Smooth muscle cell (in vitro differentiated cells): ENCODE data around the gene TMEM213. TPM values are rescaled to one million over a fixed set of nuclear protein-coding genes. Genes with fewer than 3 reads are reported as not detected.

ENCODE experiments used
- DNase-seq: peaks from one replicate; lab custom pipeline; 2025; ENCODE audit not compliant: unreplicated experiment; lab: John Stamatoyannopoulos, UW
- H2AFZ ChIP-seq: fragments of 200-600 bp; sonication (generic); 2 replicates; pipeline ENCODE4 v1.6.0; 2016; ENCODE audit warnings: antibody characterized with exemption, low read depth, mild to moderate bottlenecking
- H3F3A ChIP-seq: fragments of 200-600 bp; sonication (generic); 2 replicates; pipeline ENCODE4 v1.6.0; 2017; ENCODE audit warnings: antibody characterized with exemption, low read depth
- H3K27ac ChIP-seq: fragments of 200-600 bp; sonication (generic); 2 replicates; pipeline ENCODE4 v1.5.1; 2016; ENCODE audit warnings: low read depth, mild to moderate bottlenecking
- H3K27me3 ChIP-seq: fragments of 200-600 bp; sonication (generic); 2 replicates; pipeline ENCODE4 v1.6.1; 2016; ENCODE audit warnings: low read depth, mild to moderate bottlenecking
- H3K36me3 ChIP-seq: fragments of 200-600 bp; sonication (generic); 2 replicates; pipeline ENCODE4 v1.5.1; 2016; ENCODE audit warnings: low read depth
- H3K4me1 ChIP-seq: fragments of 200-600 bp; sonication (generic); 2 replicates; pipeline ENCODE4 v1.5.1; 2016; ENCODE audit warnings: low read depth
- H3K4me2 ChIP-seq: fragments of 200-600 bp; sonication (generic); 2 replicates; pipeline ENCODE4 v1.6.0; 2016; ENCODE audit warnings: mild to moderate bottlenecking
- H3K4me3 ChIP-seq: fragments of 200-600 bp; sonication (generic); 2 replicates; pipeline ENCODE4 v1.5.1; 2016; ENCODE audit warnings: mild to moderate bottlenecking
- H3K79me2 ChIP-seq: fragments of 200-600 bp; sonication (generic); 2 replicates; pipeline ENCODE4 v1.6.0; 2016; ENCODE audit warnings: low read depth, mild to moderate bottlenecking
- H3K9ac ChIP-seq: fragments of 200-600 bp; sonication (generic); 2 replicates; pipeline ENCODE4 v1.6.0; 2016; ENCODE audit warnings: low read depth
- H3K9me3 ChIP-seq: fragments of 200-600 bp; sonication (generic); replicated peaks from 2 replicates; pipeline ENCODE4 v1.5.1; 2016; ENCODE audit warnings: low read depth
- H4K20me1 ChIP-seq: fragments of 200-600 bp; sonication (generic); 2 replicates; pipeline ENCODE4 v1.6.0; 2016; ENCODE audit warnings: low read depth
- WGBS: methylation state at CpG from one replicate; pipeline ENCODE4 v1.1.7; 2016; ENCODE audit warnings: low lambda C conversion rate; 5-methylcytosine and 5-hydroxymethylcytosine counted together
- polyA plus RNA-seq: library from polyadenylated mRNA; unstranded; fragments of >200 nt; fragmentation: Nextera tagmentation; extraction: Ambion mirVana; gene quantifications from 2 replicates; pipeline ENCODE4 v1.2.1, GENCODE V29; 2016
- total RNA-seq: library from RNA; depleted of rRNA; stranded (reverse); fragments of >200 nt; gene quantifications from 2 replicates; pipeline ENCODE4 v1.2.3, GENCODE V29; 2014
- TF ChIP-seq, protein P1 (sequence below): fragments of 200-600 bp; sonication (generic); IDR thresholded peaks from 2 replicates; pipeline ENCODE4 v1.5.1; 2017; ENCODE audit warnings: borderline replicate concordance, mild to moderate bottlenecking, antibody characterized with exemption; ENCODE audit not compliant: insufficient read depth, poor library complexity, severe bottlenecking

TMEM213 gene
- total and polyA plus RNA-seq, 2 experiments from 2014 or later: not detected

DNA sequence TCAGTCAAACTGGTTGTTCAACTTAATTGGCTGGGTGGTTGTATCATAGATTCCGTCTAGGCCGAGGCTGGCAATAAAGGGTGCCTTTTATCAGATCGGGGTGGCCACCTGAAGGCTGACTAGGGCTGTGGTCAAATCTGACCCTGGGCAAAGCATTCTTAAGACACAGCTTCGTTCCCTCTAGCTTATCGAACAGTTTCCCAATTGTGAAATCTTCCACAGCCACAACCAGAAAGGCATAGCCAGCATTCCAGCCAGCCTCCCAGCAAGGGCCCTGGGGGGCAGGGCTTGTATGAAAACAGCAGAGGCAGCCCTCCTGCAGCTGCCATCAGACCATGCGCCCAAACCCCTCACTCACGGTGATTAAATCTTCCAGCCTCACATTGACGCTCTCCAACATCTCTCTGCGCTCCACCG lies 42.5 kb upstream of the TMEM213 start:
- H4K20me1 ChIP-seq: no peaks in the 10 kb centered on the region
- no peaks in the 10 kb centered on the region for H3K27me3 ChIP-seq
- TF ChIP-seq, protein P1, sequence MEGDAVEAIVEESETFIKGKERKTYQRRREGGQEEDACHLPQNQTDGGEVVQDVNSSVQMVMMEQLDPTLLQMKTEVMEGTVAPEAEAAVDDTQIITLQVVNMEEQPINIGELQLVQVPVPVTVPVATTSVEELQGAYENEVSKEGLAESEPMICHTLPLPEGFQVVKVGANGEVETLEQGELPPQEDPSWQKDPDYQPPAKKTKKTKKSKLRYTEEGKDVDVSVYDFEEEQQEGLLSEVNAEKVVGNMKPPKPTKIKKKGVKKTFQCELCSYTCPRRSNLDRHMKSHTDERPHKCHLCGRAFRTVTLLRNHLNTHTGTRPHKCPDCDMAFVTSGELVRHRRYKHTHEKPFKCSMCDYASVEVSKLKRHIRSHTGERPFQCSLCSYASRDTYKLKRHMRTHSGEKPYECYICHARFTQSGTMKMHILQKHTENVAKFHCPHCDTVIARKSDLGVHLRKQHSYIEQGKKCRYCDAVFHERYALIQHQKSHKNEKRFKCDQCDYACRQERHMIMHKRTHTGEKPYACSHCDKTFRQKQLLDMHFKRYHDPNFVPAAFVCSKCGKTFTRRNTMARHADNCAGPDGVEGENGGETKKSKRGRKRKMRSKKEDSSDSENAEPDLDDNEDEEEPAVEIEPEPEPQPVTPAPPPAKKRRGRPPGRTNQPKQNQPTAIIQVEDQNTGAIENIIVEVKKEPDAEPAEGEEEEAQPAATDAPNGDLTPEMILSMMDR: no peak
- no peaks in the 10 kb centered on the region for H3K79me2 ChIP-seq
- 43% methylated on average over 10 of the region's 10 CpGs for WGBS
- H3K4me2 ChIP-seq: peak overlapping the region; percentile 8
- peaks cover 7% of the 10 kb centered on the region for H3K4me1 ChIP-seq
- DNase-seq: no peak
- H3K9ac ChIP-seq: no peak overlapping the region
- H2AFZ ChIP-seq: no peak overlapping the region
- H3K9me3 ChIP-seq: no peaks in the 10 kb centered on the region
- no peak overlapping the region for H3K27ac ChIP-seq
- H3K4me3 ChIP-seq: no peak overlapping the region
- no peaks in the 10 kb centered on the region for H3K36me3 ChIP-seq
- H3F3A ChIP-seq: no peaks in the 10 kb centered on the region

DNA sequence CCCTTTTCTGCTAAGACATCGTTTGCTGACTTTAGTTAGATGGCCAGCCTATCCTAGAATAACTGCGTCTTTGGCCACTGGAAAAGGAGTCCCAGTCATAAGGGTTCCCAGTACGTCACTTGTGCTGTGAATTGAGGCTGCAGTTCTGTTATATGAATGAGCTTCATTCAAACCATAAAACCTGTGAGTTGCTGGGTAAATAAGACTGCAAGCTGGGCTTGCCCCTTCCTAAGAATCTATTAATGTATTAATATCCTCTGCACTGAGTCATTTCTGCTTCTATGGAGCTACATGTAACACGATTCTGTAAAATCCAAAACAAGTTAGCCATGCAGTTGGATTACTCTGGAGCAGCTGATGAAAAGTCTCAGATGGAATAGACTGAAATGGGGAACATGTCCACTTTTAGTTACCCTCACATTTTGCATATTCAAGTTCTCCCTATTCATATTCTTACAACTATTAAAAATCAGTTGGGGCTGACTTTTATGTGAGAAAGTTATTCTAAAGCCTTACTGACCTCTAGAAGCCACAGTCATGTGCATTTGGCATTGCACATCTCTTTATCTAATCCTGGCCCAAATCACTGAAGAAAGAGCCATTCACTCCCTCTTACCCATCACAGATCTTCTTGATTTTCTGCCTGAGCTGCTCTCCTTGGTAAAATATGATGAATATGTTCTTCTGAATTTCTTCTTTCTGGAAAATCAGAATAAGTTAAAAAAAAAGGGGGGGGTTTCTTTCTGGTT lies 41.8 kb upstream of the TMEM213 start:
- H3K4me1 ChIP-seq: peaks cover 7% of the 10 kb centered on the region
- DNase-seq: no peak
- peak overlapping the region; percentile 8 for H3K4me2 ChIP-seq
- no peak overlapping the region for H3K4me3 ChIP-seq
- H3K79me2 ChIP-seq: no peaks in the 10 kb centered on the region
- no peaks in the 10 kb centered on the region for H4K20me1 ChIP-seq
- H3K9me3 ChIP-seq: no peaks in the 10 kb centered on the region
- no peaks in the 10 kb centered on the region for H3K36me3 ChIP-seq
- no peak overlapping the region for H2AFZ ChIP-seq
- no peak overlapping the region for H3K27ac ChIP-seq
- TF ChIP-seq, protein P1: no peak
- H3K27me3 ChIP-seq: no peaks in the 10 kb centered on the region
- H3K9ac ChIP-seq: no peak overlapping the region
- WGBS: 72% methylated on average over 4 of the region's 4 CpGs
- no peaks in the 10 kb centered on the region for H3F3A ChIP-seq

DNA sequence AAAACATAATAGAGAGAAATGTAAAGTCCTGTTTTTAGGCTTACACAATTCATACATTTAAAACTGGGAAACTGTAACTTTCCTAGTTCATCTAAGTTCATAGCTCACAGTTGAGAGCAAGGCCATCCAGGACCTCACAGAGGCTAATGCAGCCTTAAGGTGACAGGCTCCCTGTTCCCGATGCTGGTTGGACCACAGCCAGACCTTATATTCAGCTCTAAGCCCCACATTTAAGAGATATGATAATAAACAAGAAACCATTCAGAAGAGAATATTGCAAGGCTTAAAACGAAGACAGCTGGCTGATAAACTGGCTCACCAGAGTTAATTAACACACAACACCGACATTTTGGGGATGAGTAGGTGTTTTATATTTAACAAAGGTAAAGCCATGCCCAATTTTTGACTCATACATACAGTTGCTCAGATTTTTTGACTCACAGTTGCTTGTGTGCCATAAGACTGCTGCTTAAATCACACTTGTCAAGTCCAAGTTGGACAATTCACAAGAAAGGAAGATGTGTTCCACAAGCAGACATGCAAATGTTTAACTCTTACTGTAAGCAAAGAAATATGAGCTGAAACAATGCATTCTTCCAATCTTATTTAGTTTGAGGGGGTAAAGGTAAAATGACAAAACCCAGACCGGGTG lies 41.1 kb upstream of the TMEM213 start:
- Histone ChIP-seq H3K27me3 (no peaks in the 10 kb centered on the region), H3K4me3 (no peak overlapping the region), H2AFZ (no peak overlapping the region), H3K27ac (no peak overlapping the region), H3K36me3 (no peaks in the 10 kb centered on the region), H3K4me1 (peaks cover 7% of the 10 kb centered on the region), H3K9me3 (no peaks in the 10 kb centered on the region), H3F3A (no peaks in the 10 kb centered on the region), H3K9ac (no peak overlapping the region), H3K4me2 (no peak overlapping the region), H3K79me2 (no peaks in the 10 kb centered on the region), H4K20me1 (no peaks in the 10 kb centered on the region)
- DNase-seq: no peak
- WGBS: 50% methylated on average over 4 of the region's 4 CpGs
- TF ChIP-seq, protein P1: no peak
